T-helper 1 cell treated with Interleukin-12 subunit alpha and Interleukin-12 subunit beta and Interleukin-4 antibody, amounts not matched to agents 30 μg/mL and 1 μg/mL, for 36 hours (primary cell): ENCODE measurements around the gene GATA2.
A peak's percentile ranks its signal among the peaks of the same experiment; 100 is the strongest.

Experiments
- H3K27ac Mint-ChIP-seq: one replicate; pipeline ENCODE4 v1.8.0; 2021; ENCODE audit warnings: mild to moderate bottlenecking, mixed read lengths
- H3K27me3 Mint-ChIP-seq: one replicate; pipeline ENCODE4 v1.8.0; 2021; ENCODE audit warnings: low read depth, mixed read lengths
- H3K36me3 Mint-ChIP-seq: one replicate; pipeline ENCODE4 v1.8.0; 2021; ENCODE audit warnings: low read depth, mixed read lengths
- H3K4me1 Mint-ChIP-seq: one replicate; pipeline ENCODE4 v1.8.0; 2021; ENCODE audit warnings: low read depth, mixed read lengths
- H3K4me3 Mint-ChIP-seq: one replicate; pipeline ENCODE4 v1.8.0; 2021; ENCODE audit warnings: mild to moderate bottlenecking, moderate library complexity, mixed read lengths
- H3K9me3 Mint-ChIP-seq: one replicate; pipeline ENCODE4 v1.8.0; 2021; ENCODE audit warnings: mixed read lengths

Gene GATA2

GRCh38 chr3:128505771-128506170, 12.8 kb upstream of the GATA2 start:
- Mint-ChIP-seq H3K4me3 (no peak overlapping the region), H3K27ac (no peak overlapping the region), H3K27me3 (peaks cover 32% of the 10 kb centered on the region), H3K4me1 (no peaks in the 10 kb centered on the region), H3K36me3 (no peaks in the 10 kb centered on the region), H3K9me3 (no peaks in the 10 kb centered on the region)

- peaks cover 31% of the 10 kb centered on the region for H3K27me3 Mint-ChIP-seq
- no peaks in the 10 kb centered on the region for H3K36me3 Mint-ChIP-seq
- H3K9me3 Mint-ChIP-seq: no peaks in the 10 kb centered on the region
- H3K4me3 Mint-ChIP-seq: no peak overlapping the region
- no peak overlapping the region for H3K27ac Mint-ChIP-seq
- H3K4me1 Mint-ChIP-seq: no peaks in the 10 kb centered on the region
Observed at GRCh38 chr3:128504963-128505730, 12.1 kb upstream of the GATA2 start.

GRCh38 chr3:128504533-128504915, 11.5 kb upstream of the GATA2 start:
- Mint-ChIP-seq H3K4me3 (no peak overlapping the region), H3K4me1 (no peaks in the 10 kb centered on the region), H3K9me3 (no peaks in the 10 kb centered on the region), H3K27ac (no peak overlapping the region), H3K36me3 (no peaks in the 10 kb centered on the region), H3K27me3 (peaks cover 36% of the 10 kb centered on the region)

GRCh38 chr3:128503751-128504532, 10.9 kb upstream of the GATA2 start:
- Mint-ChIP-seq H3K36me3 (no peaks in the 10 kb centered on the region), H3K4me3 (no peak overlapping the region), H3K4me1 (no peaks in the 10 kb centered on the region), H3K27ac (no peak overlapping the region), H3K27me3 (peaks cover 36% of the 10 kb centered on the region), H3K9me3 (no peaks in the 10 kb centered on the region)

- Mint-ChIP-seq H3K36me3 (no peaks in the 10 kb centered on the region), H3K4me1 (no peaks in the 10 kb centered on the region), H3K4me3 (no peak overlapping the region), H3K9me3 (no peaks in the 10 kb centered on the region), H3K27me3 (peaks cover 43% of the 10 kb centered on the region), H3K27ac (no peak overlapping the region)
Observed at GRCh38 chr3:128503164-128503651, 10.2 kb upstream of the GATA2 start.

GRCh38 chr3:128502712-128503111, 9.7 kb upstream of the GATA2 start:
- no peaks in the 10 kb centered on the region for H3K9me3 Mint-ChIP-seq
- H3K36me3 Mint-ChIP-seq: no peaks in the 10 kb centered on the region
- H3K27ac Mint-ChIP-seq: no peak overlapping the region
- H3K27me3 Mint-ChIP-seq: peaks cover 44% of the 10 kb centered on the region
- no peak overlapping the region for H3K4me3 Mint-ChIP-seq
- H3K4me1 Mint-ChIP-seq: no peaks in the 10 kb centered on the region

GRCh38 chr3:128501431-128501830, 8.4 kb upstream of the GATA2 start:
- Mint-ChIP-seq H3K27me3 (peaks cover 49% of the 10 kb centered on the region), H3K27ac (no peak overlapping the region), H3K4me3 (no peak overlapping the region), H3K9me3 (no peaks in the 10 kb centered on the region), H3K4me1 (no peaks in the 10 kb centered on the region), H3K36me3 (no peaks in the 10 kb centered on the region)

- Mint-ChIP-seq H3K4me1 (peaks cover 3% of the 10 kb centered on the region), H3K27me3 (peaks cover 57% of the 10 kb centered on the region), H3K9me3 (no peaks in the 10 kb centered on the region), H3K27ac (no peak overlapping the region), H3K4me3 (no peak overlapping the region), H3K36me3 (no peaks in the 10 kb centered on the region)
Observed at GRCh38 chr3:128500556-128500955, 7.6 kb upstream of the GATA2 start.

- Mint-ChIP-seq H3K36me3 (no peaks in the 10 kb centered on the region), H3K27ac (no peak overlapping the region), H3K27me3 (peaks cover 63% of the 10 kb centered on the region)
Observed at GRCh38 chr3:128499724-128500275, 6.8 kb upstream of the GATA2 start.

GRCh38 chr3:128498901-128499530, 6.0 kb upstream of the GATA2 start:
- peaks cover 71% of the 10 kb centered on the region for H3K27me3 Mint-ChIP-seq
- peaks cover 3% of the 10 kb centered on the region for H3K4me1 Mint-ChIP-seq
- peak overlapping the region; percentile 57 for H3K4me3 Mint-ChIP-seq

More at GRCh38 chr3:128499724-128500275, 6.8 kb upstream of the GATA2 start:
- H3K4me3 Mint-ChIP-seq: no peak overlapping the region
- H3K9me3 Mint-ChIP-seq: no peaks in the 10 kb centered on the region
- peaks cover 3% of the 10 kb centered on the region for H3K4me1 Mint-ChIP-seq

GRCh38 chr3:128498127-128498626, 5.2 kb upstream of the GATA2 start:
- Mint-ChIP-seq H3K9me3 (no peaks in the 10 kb centered on the region), H3K4me3 (peak overlapping the region; percentile 57), H3K4me1 (peaks cover 3% of the 10 kb centered on the region), H3K27me3 (peaks cover 78% of the 10 kb centered on the region), H3K36me3 (no peaks in the 10 kb centered on the region), H3K27ac (no peak overlapping the region)

More at GRCh38 chr3:128498901-128499530, 6.0 kb upstream of the GATA2 start:
- Mint-ChIP-seq H3K27ac (no peak overlapping the region), H3K36me3 (no peaks in the 10 kb centered on the region), H3K9me3 (no peaks in the 10 kb centered on the region)

- Mint-ChIP-seq H3K4me3 (peak overlapping the region; percentile 57), H3K27ac (peak overlapping the region; percentile 17)
Observed at GRCh38 chr3:128497305-128498126, 4.5 kb upstream of the GATA2 start.

GRCh38 chr3:128496602-128497304, 3.8 kb upstream of the GATA2 start:
- peaks cover 74% of the 10 kb centered on the region for H3K27me3 Mint-ChIP-seq

More at GRCh38 chr3:128497305-128498126, 4.5 kb upstream of the GATA2 start:
- no peaks in the 10 kb centered on the region for H3K9me3 Mint-ChIP-seq
- H3K27me3 Mint-ChIP-seq: peaks cover 76% of the 10 kb centered on the region
- H3K4me1 Mint-ChIP-seq: peaks cover 3% of the 10 kb centered on the region
- H3K36me3 Mint-ChIP-seq: no peaks in the 10 kb centered on the region

More at GRCh38 chr3:128496602-128497304, 3.8 kb upstream of the GATA2 start:
- Mint-ChIP-seq H3K27ac (no peak overlapping the region), H3K9me3 (no peaks in the 10 kb centered on the region), H3K36me3 (no peaks in the 10 kb centered on the region), H3K4me3 (peak overlapping the region; percentile 57), H3K4me1 (peaks cover 7% of the 10 kb centered on the region)
